Measurements from ENCODE around the gene TNS1. TPM values are rescaled to one million over a fixed set of nuclear protein-coding genes. Genes with fewer than 3 reads are reported as not detected.

TNS1 gene
- total and polyA plus RNA-seq, 10 of the 15 experiments (the other 5 are each of a cell fraction or from before 2014, with no cell fraction given), result 0.05 to 0.44 TPM; not detected in 8

DNA sequence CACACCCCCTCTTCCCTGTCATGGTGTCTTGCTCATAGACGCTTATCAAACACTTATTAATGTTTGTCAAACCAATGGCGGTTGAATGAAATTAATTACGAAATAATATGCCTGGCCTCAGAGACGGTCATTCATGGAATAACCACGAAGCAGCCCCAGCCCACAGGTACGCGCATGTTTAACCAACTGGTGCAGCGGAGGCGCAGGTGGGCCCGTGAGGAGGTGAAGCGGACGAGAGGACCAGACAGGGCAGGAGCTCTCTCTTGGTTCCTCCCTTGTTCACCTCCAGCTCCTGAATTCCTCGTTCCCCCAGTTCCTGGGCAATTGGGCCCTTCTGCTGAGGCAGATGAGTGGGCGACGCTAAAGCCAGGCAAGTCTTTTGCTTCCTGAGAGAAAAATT lies 169.8 kb downstream of the TNS1 start:
- no TSS peak for BruUV-seq (replicated peaks)
- no peak for FAIRE-seq
- POLR2A ChIA-PET, result no interaction called here

DNA sequence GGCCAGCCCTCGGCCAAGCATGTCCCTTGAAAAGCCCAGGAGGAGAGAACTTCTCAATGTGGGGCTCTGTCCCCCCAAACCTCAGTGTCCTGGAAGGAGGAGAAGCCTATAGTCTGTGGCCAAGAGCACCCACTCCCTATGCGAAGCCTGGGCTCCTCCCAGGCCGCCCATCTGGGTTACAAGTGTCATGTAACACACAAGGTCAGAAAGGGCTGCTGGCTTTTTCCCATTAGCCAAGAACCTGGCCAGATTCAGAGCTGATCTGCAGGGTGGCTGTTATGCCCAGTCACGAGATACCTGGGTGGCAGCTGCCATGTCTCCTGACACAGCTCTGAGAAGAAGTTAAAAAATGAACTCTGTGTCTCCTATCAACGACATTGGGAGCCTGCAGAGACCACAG lies 170.7 kb downstream of the TNS1 start:
- SMC1A ChIA-PET (ENCODE audit: uncharacterized antibody, unreplicated experiment), result no interaction called here

More for the DNA sequence above, 169.8 kb downstream of the TNS1 start:
- Histone ChIP-seq H3K9me3 (replicated peaks; ENCODE audit: control insufficient read depth, insufficient read depth, low read length) (no peaks in the 10 kb centered on the region), H3K79me2 (ENCODE audit: control insufficient read depth, insufficient read depth, low read length) (no peaks in the 10 kb centered on the region), H3K9ac (ENCODE audit: control insufficient read depth, insufficient read depth, low read length) (no peak overlapping the region), H4K20me1 (ENCODE audit: control insufficient read depth, insufficient read depth) (no peaks in the 10 kb centered on the region), H2AFZ (ENCODE audit: control insufficient read depth, low read depth, low read length) (no peak overlapping the region), H3K27me3 (replicated peaks in 1 of 2; ENCODE audit: control insufficient read depth in 2 of 2, insufficient read depth in 2 of 2, low read length in 1 of 2) (peaks cover 0 to 5% of the 10 kb centered on the region in 2 experiments; a peak in 2 of 4 replicates), H3K27ac (ENCODE audit: control insufficient read depth, insufficient read depth) (no peak overlapping the region), H3K4me3 (no peak overlapping the region), H3K4me1 (ENCODE audit: control insufficient read depth, insufficient read depth, low read length) (no peaks in the 10 kb centered on the region), H3K4me2 (ENCODE audit: control insufficient read depth, insufficient read depth) (no peak overlapping the region), H3K36me3 (ENCODE audit: control insufficient read depth in 2 of 2, insufficient read depth in 2 of 2, low read length in 1 of 2) (no peaks in the 10 kb centered on the region)
- DNase-seq (ENCODE audit: low read depth, low spot score) (no peak), ATAC-seq (no peak)
- WGBS (ENCODE audit: insufficient coverage, insufficient replicate concordance, low lambda C conversion rate, missing lambda C conversion rate), result 59% methylated on average over 15 of the region's 15 CpGs
- ChIA-PET CTCF (no interaction called here), RAD21 (ENCODE audit: unreplicated experiment) (no interaction called here), SMC1A (ENCODE audit: uncharacterized antibody, unreplicated experiment) (no interaction called here)
- in situ Hi-C loops (cut with MboI), result no loop called here
- TF ChIP-seq PAX8 (IDR thresholded peaks at IDR 0.05), result no peak
- no peak for TF ChIP-seq WRNIP1 (IDR thresholded peaks at IDR 0.05; ENCODE audit: borderline replicate concordance, low read depth, low read length)
- intact Hi-C loops (cut with micrococcal nuclease; ENCODE audit: unreplicated experiment), result no loop called here

More for the DNA sequence above, 170.7 kb downstream of the TNS1 start:
- no peaks in the 10 kb centered on the region for H3K36me3 ChIP-seq (ENCODE audit: control insufficient read depth in 2 of 2, insufficient read depth in 2 of 2, low read length in 1 of 2)
- no peak overlapping the region for H3K4me3 ChIP-seq
- ChIA-PET CTCF (no interaction called here), POLR2A (no interaction called here), RAD21 (ENCODE audit: unreplicated experiment) (no interaction called here)
- no peak overlapping the region for H2AFZ ChIP-seq (ENCODE audit: control insufficient read depth, low read depth, low read length)
- H3K4me1 ChIP-seq (ENCODE audit: control insufficient read depth, insufficient read depth, low read length), result no peaks in the 10 kb centered on the region
- no peak overlapping the region for H3K9ac ChIP-seq (ENCODE audit: control insufficient read depth, insufficient read depth, low read length)
- no peak for TF ChIP-seq GATAD2B (conservative IDR thresholded peaks at IDR 0.05; ENCODE audit: low read depth)
- BruUV-seq (replicated peaks), result no TSS peak
- no peaks in the 10 kb centered on the region for H3K79me2 ChIP-seq (ENCODE audit: control insufficient read depth, insufficient read depth, low read length)
- peaks cover 0 to 5% of the 10 kb centered on the region in 2 experiments; a peak in 2 of 4 replicates for H3K27me3 ChIP-seq (replicated peaks in 1 of 2; ENCODE audit: control insufficient read depth in 2 of 2, insufficient read depth in 2 of 2, low read length in 1 of 2)
- DNase-seq (ENCODE audit: low read depth, low spot score) (no peak), ATAC-seq (no peak), FAIRE-seq (no peak)
- no peaks in the 10 kb centered on the region for H3K9me3 ChIP-seq (replicated peaks; ENCODE audit: control insufficient read depth, insufficient read depth, low read length)
- H3K27ac ChIP-seq (ENCODE audit: control insufficient read depth, insufficient read depth), result no peak overlapping the region
- in situ Hi-C loops (cut with MboI) (no loop called here), intact Hi-C loops (cut with micrococcal nuclease; ENCODE audit: unreplicated experiment) (no loop called here)
- no peaks in the 10 kb centered on the region for H4K20me1 ChIP-seq (ENCODE audit: control insufficient read depth, insufficient read depth)
- 3% methylated on average over 5 of the region's 5 CpGs for WGBS (ENCODE audit: insufficient coverage, insufficient replicate concordance, low lambda C conversion rate, missing lambda C conversion rate)
- no peak overlapping the region for H3K4me2 ChIP-seq (ENCODE audit: control insufficient read depth, insufficient read depth)
